NCI-H748 (cell line): Measurements from ENCODE around the gene SPN.
A peak's percentile ranks its signal among the peaks of the same experiment; 100 is the strongest.
"Not testable (repeated sequence)": the region's sequence is repeated elsewhere in the genome, so short reads cannot be mapped to it uniquely, and the experiment has no call there.

Experiments used
- DNase-seq: peaks from one replicate; lab custom pipeline; 2025; ENCODE audit not compliant: unreplicated experiment; lab: John Stamatoyannopoulos, UW

The SPN gene

GRCh38 chr16:29663016-29663806, at the start of gene SPN:
Gene SPN, plus strand, starts transcription at chr16:29663247. Its CDS starts 482 bp downstream, at chr16:29663729.
- no peak for DNase-seq

DNA sequence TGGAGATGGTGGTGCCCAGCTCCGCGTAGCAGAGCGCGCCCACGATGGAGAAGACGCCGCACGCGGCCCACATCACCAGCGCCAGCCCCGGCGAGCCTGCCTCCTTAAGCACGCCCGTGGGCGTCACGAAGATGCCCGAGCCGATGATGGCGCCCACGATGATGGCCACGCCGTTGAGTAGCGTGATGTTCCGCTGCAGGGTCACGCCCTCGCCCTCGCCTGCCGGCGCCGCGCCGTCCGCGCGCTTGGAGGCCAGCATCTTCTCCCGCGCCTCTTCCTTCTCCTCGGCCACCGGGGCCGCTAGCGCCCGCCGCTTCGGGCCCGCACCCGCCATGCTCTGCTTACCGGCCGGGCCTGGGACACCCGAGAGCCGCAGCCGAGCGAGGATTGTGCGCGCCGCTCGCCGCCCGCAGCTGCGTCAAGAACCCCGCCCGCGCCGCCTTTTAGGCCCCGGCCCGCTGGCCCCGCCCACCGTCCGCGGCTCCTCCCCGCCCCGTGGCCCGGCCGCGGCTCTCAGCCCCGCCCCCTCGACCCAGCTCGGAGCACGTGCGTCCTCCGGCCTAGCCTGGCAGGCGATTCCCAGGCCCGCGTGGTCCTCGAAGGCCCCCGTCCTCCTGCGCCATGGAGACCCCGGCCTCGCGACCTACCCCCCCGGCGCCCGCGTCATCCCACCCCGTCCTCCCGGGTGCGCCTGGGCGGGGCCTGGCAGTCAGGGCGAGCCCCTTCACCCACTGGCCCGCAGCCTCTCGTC, 49.6 kb upstream of the SPN start:
- DNase-seq: peak; percentile 69

GRCh38 chr16:29614691-29615314, 48.2 kb upstream of the SPN start:
- not testable (repeated sequence) for DNase-seq

- DNase-seq: not testable (repeated sequence)
Measured at GRCh38 chr16:29616127-29616526, 46.9 kb upstream of the SPN start.

- DNase-seq: not testable (repeated sequence)
Measured at GRCh38 chr16:29620591-29620990, 42.5 kb upstream of the SPN start.

DNA sequence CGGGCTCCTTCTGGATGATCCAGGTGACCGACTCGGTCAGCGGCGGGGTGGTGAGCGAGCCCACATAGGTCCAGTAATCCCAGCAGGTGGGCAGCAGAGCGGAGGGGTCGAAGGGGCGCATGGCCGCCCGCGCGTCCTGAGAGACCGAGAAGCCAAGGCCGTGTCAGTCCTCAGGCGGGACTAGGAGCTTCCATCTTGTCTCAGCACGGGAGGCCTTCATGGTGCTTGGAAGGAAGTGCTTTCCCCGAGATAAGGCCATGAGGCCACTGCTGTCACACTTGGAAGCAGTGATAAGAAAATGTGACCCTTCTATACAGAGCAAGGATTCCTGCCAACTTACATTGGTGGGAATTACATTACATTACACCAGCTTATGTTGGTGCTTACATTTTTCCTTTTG, 40.3 kb upstream of the SPN start:
- not testable (repeated sequence) for DNase-seq

GRCh38 chr16:29623253-29623652, 39.8 kb upstream of the SPN start:
- not testable (repeated sequence) for DNase-seq

GRCh38 chr16:29625114-29625513, 37.9 kb upstream of the SPN start:
- DNase-seq: not testable (repeated sequence)

DNA sequence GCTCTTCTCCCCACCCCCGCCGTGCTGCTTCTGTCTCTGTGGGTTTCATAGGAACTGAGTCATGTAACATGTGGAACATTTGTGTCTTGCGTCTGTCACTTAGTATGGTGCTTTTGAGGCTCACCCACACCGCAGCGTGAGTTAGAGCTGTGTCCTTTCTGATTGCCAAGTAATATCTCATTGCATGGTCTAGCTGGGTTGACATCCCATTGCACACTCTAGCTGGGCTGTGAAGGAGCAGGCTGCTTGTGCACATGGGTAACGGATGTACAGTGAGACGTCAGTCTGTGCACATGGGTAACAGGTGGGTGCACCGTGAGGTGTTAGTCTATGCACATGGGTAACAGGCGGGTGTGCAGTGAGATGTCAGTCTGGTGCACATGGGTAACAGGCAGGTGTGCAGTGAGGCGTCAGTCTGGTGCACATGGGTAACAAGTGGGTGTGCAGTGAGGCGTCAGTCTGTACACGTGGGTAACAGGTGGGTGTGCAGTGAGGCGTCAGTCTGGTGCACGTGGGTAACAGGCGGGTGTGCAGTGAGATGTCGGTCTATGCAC, 36.2 kb upstream of the SPN start:
- not testable (repeated sequence) for DNase-seq

GRCh38 chr16:29627661-29628075, 35.4 kb upstream of the SPN start:
- DNase-seq: not testable (repeated sequence)

DNA sequence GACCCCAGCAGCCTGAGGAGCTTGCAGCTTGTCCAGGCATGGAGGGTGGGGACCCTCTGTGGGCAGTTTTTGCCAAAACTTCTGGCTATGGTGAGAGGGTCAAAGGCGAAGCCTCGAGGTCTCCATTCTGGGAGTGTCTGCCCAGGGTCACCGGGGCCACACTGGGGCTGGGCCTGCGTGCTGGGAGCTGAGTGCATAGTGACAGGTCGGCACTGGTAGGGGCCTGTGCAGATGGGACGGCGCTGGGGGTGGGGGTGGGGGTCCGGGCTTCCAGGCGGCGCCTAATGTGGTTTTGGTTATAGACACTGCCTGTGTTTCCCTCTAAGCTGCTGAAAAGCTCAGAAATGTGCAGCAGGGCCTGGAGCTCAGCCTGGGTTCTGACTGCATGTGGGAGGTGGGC, 34.3 kb upstream of the SPN start:
- DNase-seq: not testable (repeated sequence)

DNA sequence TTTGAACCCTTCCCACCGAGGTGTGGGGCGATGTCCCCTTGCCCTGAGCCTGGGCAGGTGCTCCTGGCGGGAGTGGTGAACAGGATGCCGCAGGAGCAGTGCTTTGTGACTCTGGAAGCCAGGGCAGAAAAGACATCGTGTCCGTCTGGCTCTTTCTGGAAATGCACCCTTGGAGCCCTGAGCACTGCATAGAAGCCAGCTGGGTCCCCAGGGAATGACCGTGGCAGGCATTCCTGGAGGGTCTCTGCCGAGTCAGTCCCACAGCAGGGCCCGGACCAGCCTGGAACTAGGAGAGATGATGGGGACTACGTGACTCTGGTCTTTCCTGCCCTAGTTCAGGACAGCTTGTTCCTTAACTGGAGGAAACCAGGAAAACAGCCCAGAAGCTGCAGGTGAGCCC, 33.7 kb upstream of the SPN start:
- not testable (repeated sequence) for DNase-seq

DNA sequence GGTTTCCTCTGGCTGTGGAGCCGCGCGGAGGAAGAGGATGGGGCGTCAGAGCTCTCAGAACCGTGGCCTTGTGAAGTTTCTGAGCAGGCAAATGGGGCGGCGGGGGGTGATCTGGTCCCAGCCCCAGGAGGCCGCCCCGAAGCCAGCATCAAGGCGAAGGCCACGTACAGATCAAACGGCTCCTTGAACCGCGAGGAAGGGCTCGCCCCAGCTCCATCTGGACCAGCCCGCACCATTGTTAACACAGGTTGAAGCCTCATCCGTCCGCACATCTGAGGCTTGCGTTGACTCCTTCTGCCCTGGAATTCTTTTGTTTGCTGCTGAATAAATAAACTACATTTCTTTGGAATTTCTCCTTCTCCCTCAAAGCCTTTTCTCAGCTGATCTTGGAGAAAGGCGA, 31.4 kb upstream of the SPN start:
- DNase-seq: not testable (repeated sequence)

GRCh38 chr16:29635902-29636301, 27.1 kb upstream of the SPN start:
- not testable (repeated sequence) for DNase-seq

DNA sequence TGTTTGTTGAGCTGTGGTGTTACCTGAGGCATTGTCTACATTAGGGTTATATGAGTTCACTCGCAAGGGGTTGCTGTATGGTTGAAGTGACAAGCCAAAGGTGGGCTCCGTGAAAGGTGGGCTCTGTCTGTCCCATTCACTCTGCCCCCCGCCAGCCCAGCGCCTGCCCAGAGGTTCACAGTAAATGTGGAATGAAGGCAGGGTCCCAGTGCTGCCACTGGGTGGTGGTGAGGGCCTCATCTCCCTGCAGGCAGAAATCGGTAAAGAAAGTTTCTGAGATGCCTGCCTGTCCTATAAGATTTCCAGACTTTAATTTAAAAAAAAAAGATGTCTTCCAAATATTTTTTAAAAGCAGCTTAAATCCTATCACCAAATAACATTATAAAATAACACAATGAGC, 26.7 kb upstream of the SPN start:
- not testable (repeated sequence) for DNase-seq

- not testable (repeated sequence) for DNase-seq
Measured at GRCh38 chr16:29638751-29639150, 24.3 kb upstream of the SPN start.

DNA sequence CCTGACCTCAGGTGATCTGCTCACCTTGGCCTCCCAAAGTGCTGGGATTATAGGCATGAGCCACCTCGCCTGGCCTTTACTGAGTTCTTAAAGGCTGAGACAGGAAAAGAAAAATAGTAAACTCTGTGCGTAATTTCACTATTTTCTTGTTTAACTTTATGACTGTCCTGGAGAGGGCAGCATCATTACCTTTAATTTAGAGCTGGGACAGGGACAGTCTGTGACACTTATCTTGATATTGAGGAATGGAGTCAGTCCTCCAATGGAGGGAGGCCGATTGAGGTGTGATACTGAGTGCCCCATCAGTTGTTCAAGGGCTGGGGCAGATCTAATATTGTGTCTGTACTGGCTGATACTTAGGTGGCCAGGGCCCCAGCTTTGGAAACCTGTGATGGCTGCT, 21.5 kb upstream of the SPN start:
- no peak for DNase-seq

- DNase-seq: no peak
Measured at GRCh38 chr16:29643596-29643995, 19.5 kb upstream of the SPN start.

- DNase-seq: no peak
Measured at GRCh38 chr16:29644338-29644857, 18.6 kb upstream of the SPN start.

- no peak for DNase-seq
Measured at GRCh38 chr16:29644973-29645693, 17.9 kb upstream of the SPN start.
